ENCODE results near the gene ABI3BP.

The ABI3BP gene

DNA sequence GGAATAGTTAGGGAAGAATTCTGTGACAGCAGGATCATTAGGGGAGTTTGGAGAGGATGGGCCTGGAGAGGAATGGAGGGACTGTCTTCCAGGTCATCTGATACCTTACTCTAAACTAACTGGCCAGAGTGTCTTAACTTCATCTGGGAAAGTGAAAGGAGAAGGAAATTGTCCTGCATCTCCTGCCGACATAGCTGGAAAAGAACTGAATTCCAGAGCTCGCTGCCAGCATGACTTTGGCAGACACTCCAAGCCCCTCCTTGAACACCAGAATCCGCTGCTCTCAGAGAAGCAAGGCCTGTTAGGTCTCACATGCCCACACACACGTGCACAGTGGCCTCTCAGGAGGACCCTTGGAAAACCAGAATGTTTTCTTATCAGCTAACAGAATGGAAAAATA, 10.5 kb downstream of the ABI3BP start:
- intact Hi-C loops (cut with DNase I), result no loop called here
- DNase-seq, result peak in 3 of 10 donors; percentile 6 to 71 (median 15)

DNA sequence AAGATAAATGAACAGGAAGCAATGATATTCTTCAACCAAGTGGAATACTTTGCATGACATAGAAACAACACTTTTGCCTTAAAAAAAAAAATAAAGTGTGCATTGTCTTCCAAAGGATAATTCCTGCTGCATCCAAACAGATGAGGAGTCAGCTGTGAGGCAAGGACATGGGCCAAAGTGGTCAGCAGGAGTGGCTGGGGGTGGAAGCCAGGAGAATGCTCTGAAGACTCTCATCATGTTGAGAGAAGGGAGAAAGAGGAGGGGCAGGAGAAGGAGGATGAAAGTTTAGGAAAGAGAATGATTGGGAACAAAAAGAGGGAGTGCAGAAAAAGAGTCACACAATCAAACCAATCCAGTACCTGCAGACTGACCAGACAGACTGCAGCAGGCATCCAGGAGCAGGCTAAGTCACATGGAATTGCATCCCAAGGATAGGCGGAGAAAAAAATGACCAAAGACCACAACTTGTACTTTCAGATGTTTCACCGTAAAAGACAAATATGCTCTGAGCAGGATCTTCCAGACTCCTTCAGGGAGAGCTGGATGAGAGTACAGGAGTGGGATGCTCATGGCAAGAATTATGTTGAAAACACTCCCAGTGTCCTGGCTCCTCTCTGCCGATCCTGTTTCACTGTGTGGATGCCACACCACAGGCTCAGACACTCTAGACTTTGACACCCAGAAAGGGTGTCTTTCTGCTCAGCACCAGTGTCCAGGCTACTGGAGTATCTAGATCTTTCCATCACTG, 11.9 kb downstream of the ABI3BP start:
- DNase-seq, result no peak

DNA sequence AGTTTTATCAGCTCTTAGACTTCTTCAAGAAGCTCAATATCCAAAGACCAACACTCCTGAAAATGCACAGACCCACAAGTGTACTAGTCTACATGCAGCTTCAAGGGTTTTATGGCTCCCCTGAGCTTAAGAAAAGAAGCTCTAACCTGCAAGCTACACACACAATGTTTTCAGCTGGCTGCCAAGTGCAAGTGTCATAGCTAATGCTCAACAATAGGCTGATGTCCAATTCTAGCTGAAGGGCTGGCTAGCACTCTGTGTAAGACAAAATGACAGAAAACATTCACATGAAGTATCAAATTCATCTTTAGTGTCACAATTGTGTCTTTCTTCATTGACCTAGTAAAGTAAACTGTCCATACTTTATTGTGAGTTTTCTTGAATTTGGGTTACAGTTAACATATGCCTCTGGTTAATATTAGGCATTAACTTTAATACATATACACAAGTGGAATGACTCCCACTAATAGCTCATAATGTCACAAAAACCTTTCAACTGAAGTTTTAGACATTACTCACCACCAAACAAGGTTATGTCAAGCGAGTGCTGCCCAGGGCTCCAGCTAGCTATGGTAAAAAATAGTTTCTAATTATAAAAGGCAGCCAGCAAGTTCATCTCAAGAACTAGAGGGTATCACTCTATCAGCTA, 15.1 kb downstream of the ABI3BP start:
- intact Hi-C loops (cut with DNase I), result no loop called here
- DNase-seq, result no peak

More for the DNA sequence above, 11.9 kb downstream of the ABI3BP start:
- intact Hi-C loops (cut with DNase I), result no loop called here

DNA sequence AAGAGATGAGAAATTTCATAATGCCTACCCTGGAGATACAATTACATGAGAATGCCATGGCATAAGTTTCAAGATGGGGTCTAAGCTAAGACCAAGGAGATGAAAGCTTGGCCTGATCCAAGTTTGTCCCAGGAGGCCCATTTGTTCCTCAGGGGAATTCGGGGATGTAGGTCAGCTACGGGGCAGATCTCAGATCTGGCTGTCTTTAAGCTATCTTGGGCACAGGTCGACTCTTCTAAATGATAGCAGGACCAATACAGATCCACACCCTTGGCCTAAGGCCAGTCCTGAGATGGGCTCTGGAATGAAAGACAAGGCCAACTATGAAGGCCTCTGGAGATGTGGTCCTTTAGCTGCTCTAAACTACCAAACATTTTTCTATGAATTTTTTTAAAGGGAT, 16.6 kb downstream of the ABI3BP start:
- intact Hi-C loops (cut with DNase I), result no loop called here
- DNase-seq, result no peak

DNA sequence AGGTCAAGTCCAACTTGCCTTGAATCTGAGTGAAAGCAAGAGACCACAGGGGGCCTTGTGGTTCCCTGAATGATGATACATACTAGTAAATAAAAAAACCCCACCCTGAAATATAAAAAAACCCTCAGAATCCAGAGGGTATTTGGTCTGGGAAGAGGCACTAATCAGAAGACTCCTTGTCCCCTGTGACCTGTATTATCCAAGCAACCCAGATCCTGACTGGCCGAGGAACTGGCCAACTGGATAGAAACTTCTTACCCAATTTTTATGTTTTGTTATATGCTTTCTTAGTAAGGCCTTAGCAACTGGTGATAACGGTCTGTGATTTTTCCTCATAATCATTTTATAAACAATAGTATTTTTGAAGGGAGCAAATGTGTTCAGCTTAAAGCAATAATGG, 17.5 kb downstream of the ABI3BP start:
- intact Hi-C loops (cut with DNase I), result no loop called here

DNA sequence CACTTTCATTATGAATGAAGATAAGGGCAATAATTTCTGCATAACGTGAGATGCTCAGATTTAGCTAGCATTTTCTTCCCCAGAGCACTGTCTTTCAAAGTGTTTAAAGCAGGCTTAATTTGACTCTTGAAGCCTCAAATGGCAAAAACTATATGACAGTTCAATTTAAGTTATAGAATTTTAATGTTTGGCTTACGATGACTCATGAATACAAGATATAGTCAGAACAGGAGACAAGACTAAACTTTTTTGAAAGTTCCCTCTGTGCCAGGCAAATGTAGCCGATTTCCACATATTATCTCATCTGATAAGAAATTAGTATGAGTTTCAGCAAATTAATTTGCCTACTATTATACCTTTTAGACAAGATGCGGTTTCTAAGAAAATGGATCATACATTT, 19.6 kb downstream of the ABI3BP start:
- DNase-seq, result no peak
- intact Hi-C loops (cut with DNase I), result no loop called here

More for the DNA sequence above, 17.5 kb downstream of the ABI3BP start:
- no peak for DNase-seq

DNA sequence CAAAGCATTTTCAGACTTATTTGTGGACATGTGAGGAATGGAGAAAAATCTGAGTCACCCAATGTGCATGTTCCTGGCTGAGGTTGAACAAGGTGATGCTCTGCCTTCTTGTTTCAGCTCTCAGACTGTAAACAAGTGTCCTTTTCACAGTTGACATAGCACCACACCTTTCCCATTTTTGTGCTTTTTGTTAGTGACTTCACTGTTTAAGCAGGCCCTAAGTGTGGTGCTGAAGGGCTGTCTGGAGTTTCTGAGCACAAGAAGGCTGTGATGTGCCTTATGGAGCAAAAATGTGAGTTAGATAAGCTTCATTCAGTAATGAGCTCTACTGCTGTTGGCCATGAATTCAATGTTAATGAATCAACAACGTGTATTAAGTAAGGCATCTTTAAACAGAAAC, 20.4 kb downstream of the ABI3BP start:
- intact Hi-C loops (cut with DNase I), result no loop called here

DNA sequence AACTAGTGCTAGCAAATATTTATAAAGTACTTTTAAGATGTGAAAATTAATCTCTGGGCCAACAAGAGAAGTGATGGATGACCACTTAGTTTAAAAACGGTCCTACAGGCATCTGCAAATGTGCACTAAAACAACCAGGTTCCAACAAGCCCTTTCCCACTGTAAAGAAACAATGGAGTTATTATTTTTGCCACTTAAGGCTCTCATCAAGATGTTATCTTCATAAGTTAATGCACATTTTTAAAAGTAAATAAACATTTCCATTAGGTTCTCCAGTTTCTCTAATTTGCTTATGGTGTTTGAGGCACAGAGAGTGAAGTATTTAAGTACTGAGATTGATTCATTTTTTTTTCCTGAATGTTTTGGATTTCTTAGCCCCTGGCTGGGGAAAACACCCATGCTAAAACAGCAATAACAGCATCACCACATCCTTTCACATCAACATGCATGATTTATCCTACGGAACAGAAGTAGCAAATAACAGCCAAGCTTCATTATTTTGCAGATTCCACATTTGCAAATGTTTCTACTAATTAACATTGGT, 20.8 kb downstream of the ABI3BP start:
- intact Hi-C loops (cut with DNase I), result no loop called here
- DNase-seq, result no peak

More for the DNA sequence above, 20.4 kb downstream of the ABI3BP start:
- DNase-seq, result no peak

DNA sequence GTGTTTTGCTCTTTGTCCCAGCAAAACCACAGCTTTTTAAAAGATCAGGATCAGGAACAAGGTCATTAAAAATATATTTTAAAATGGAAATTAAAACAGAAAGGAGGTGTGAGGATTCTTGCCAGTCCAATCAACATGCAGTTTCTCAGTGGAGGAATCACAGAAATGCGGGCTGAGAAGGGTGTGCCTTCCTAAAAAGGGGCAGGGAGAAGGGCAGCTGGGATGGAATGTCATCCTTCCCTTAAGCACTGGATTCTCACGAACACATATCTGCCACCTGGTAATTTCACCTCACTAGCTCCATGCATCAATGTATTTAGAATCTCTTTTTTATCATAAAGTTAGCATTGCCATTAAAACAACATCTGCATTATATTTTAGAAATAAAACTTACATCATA, 21.4 kb downstream of the ABI3BP start:
- intact Hi-C loops (cut with DNase I), result no loop called here
- DNase-seq, result no peak

DNA sequence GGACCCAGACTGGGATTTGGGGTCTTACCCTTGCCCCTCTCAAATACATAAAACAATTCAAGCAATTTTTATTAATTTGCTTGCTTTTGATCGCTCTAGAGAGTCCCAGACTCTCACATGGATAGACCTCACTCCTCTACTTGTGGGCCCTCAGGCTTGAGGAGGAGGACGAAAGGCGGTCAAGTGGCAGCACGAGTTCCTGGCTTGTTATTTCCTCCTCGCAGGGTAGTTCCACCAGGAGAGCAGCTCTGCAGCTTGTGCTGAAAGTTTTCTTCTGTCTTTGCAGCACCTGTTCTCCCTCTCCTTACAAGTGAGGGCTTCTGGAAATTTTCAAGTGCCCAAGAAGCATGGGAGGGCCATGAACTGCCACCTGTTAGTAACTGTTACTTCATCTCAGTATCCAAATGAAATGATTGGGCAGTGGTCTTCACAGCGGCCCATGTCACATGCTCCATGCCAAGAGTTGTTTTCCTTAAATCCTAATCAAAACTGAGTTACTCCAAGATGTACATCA, 22.7 kb downstream of the ABI3BP start:
- DNase-seq, result no peak
- intact Hi-C loops (cut with DNase I), result no loop called here

DNA sequence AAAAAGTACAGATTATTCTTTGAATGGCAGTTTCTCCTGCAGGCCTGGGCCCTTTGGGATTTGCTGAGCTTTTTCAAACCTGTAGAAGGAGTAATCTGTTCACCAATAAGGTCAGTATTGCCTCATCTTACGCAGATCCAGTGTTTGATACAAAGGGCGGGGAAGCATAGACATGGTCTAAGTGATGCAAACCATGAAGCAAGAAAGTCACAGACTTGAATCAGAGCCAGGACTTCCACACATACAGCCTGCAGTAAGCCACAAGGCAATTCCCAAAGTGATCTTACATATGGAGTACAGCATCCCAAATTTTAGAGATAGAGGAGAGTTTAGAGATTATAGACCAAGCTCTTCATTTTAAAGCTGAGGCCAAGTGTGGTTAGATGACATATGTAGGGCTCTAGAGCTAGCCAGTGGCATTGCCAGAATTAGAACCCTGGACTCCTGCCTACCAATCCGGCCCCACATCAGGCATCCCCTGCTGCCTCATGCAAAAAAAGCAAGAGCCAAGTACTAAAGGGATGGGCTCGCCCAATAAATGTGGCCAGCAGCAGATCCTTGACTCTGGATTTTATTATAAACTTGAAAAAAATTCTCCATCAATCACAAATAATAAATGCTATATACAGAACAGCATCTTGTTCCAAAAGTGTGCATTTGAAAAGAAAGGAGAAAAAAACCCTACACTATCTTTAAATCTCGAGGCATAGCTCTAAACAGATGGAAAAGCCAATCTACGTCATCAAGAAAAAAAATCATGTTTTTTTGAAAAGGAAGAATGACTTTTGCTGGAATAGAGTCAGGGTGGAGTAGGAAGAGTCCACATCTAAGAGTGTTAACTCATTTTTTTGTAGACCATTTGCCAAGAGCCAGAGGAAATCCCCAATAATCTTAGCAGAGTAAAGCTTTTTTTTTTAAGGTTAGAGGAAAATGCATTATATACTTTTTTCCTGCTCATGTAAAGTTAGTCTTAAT, 24.0 kb downstream of the ABI3BP start:
- no peak for DNase-seq
- intact Hi-C loops (cut with DNase I), result no loop called here

DNA sequence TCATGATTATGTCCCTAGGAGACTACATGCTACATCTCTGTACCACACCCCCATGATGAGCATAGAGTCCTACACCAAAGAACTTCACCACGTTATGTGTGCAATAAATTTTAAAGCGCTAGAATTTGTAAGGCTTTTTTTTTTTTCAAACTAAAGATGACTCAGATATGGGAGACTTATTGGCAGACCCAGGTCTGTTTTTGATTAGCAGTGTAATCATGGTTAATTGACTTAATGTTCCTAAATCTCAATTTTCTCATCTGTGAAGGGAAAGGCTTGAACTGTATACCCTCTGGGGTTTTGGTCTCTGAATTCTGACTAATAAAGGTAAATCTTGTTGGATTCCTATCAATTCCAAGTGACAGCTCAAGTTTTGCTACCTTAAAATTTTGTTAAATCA, 26.4 kb downstream of the ABI3BP start:
- intact Hi-C loops (cut with DNase I), result no loop called here
- no peak for DNase-seq

DNA sequence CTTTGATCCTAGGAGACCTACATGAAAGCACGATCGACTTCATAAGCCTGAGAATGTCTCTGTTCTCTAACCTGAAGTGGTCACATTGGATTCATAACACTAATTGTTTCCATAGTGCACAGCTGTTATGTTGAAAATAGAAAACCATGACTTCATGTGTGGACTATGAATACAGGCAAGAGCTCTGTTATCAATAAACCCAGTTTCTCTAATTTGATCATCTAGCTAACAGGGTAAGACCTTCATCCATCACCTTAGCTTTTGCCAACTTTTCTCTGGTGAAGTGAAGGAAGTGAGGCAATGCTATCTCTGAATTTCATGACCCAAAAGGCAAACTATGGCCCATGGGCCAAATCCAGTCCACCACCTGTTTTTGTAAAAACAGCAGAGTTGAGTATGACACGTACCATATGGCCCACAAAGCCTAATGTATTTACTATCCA, 27.2 kb downstream of the ABI3BP start:
- intact Hi-C loops (cut with DNase I), result no loop called here
- no peak for DNase-seq

DNA sequence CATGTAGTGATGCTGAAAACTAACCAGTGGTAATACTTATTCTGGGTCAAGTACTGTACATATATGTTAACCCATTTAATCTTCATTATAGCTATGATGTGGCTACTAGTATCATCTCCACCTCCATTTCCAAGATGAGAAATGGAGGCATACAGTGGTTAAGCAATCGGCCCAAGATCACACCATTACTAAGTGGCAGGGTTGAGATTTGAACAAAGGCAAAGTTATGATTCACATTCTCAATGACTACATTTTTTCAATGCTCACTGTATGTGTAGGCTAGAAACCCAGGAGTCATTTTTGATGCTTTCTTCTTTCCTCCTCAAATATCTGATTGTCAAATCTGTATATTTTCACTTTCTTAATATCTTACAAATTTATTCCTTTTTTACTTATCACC, 30.2 kb downstream of the ABI3BP start:
- DNase-seq, result no peak
- intact Hi-C loops (cut with DNase I), result no loop called here

DNA sequence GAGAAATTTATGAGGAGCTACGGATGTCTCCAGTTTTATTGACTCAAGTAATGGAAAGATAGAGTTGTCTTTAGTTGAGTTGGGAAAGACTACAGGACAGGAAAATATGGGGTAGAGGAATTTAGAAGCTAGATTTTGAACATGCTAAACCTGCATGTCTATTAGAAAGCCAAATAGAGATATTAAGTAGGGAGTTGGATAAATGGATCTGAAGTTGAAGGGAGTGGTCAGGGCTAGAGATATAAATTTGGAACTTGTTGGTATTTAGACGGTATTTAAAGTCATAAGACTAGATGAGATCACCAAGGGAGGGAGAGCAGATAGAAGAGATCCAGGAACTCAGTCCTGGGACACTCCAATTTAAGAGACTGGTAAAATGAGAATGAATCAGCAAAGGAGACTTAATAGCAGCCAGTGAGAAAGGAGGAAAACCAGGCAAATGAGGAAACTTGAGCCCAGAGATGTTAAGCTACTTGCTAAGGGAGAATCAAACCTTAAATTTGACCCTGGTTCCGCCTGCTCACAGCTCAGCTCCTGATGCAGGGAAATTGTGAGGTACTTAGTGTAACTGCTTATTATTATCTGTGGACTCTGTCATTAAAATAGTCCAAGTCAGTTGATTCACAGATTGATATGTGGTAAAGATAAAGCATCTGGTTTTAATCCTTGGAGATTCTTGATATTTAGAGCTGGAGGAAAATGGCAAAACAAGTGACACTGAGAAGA, 35.8 kb downstream of the ABI3BP start:
- no peak for DNase-seq
- intact Hi-C loops (cut with DNase I), result no loop called here

DNA sequence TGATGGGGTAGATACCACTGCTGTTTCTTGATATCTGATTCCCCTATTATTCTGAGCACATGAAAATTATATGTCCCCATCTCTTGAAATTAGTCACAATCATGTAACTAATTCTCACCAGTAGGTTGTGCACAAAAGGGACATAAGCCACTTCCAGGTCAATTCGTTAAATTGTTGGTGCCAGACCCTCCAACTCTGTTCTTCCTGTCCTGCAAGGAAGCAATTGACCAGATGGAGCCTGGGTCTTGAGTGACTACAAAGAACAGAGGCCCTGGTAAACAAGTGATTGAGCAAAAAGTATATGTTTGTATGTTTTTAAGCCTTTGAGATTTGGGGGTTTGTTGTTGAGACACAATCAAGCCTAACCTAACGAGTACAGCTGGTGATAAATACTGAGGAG, 36.9 kb downstream of the ABI3BP start:
- intact Hi-C loops (cut with DNase I), result no loop called here
- DNase-seq, result no peak

DNA sequence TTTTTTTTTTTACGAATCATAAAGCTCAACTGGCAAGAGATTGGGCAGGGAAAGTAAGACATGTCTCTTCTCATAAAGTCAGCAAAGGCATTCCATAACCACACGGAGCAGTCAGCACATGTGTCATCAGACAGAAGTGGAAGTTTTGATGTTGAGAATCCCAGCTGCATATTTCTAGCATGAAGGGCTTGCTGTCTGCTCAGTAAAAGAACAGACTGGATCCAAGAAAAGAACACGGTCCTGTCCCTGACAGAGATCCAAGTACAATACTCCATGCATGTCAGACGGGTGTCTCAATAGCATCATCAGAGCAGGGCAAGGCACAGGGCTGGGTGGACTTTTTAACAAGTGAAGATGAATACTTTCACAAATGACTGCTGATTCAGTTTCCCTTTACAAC, 38.2 kb downstream of the ABI3BP start:
- intact Hi-C loops (cut with DNase I), result no loop called here
- DNase-seq, result no peak

DNA sequence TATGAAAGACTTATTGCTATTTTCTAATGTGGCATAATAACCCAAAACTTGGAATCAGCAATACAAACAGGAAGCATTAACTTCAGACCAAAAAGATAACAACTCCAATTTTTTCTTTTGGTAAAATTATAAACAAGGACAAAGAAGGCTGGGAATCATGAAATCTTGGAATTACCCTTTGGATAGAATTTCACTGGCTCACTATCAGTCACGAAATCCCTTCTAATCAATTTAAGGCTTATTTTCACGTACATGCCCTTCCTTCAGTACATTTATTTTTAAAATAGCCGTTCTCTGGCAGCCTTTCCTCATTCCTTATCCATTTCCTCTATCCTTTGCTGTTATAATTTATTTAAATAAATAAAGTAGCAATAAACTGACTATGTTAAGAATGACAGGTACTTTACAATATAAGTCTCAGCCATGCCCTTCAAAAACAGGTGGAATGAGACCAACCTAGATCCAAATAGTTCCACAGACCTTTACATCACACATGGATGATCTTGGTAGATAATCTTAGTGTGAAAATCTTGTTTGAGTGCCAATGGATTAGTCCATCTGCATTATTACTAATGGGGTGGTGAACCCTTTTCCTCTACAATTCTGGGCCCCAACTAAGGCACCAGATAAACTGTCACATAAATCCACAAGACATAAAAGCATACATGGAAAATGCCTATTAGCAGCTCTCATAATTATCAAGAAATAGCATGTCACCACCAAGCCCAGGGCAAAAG, 38.9 kb downstream of the ABI3BP start:
- DNase-seq, result no peak
- intact Hi-C loops (cut with DNase I), result no loop called here

DNA sequence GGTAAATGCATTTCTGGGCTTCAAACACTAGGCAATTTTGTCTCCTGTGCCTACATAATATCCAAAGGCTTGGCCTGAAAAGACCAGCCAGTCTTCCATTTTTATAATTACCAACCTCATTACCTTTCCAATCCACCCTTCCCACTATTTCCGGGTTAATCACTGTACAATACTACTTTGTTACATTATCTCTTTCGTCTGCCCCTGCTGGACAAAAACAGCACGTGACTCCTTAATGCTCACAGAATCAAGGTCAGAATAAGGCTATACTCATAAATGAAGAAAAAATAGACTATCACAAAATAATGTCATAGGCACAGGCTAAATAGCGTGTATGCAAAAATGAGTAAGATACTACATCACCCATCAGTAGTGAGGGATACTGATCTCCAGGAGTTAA, 40.1 kb downstream of the ABI3BP start:
- no peak for DNase-seq
- intact Hi-C loops (cut with DNase I), result no loop called here

All from posterior cingulate gyrus (tissue), 11 donors.